Right ventricle myocardium superior (tissue), 1 donor: ENCODE results near the gene SGK1. TPM values are rescaled to one million over a fixed set of nuclear protein-coding genes. Genes with fewer than 3 reads are reported as not detected.

Experiments
- ATAC-seq: fragments of 200-7000 bp; cut with Tn5 transposase; one replicate; pipeline ENCODE4 v1.9.1; 2020; ENCODE audit warnings: mild to moderate bottlenecking; ENCODE audit not compliant: poor library complexity
- DNase-seq: peaks from one replicate; pipeline ENCODE4 v3.0.0-alpha.2; 2020
- intact Hi-C: fragments of 100-400 bp; cut with DNase I; formaldehyde crosslinking; loops from one replicate; pipeline ENCODE4 v1.11.2; 2022
- total RNA-seq: library from RNA; stranded (reverse); fragmentation: NEBNext Ultra II Directional; extraction: Animal tissue kit (Norgen Biotek cat#: 25700); gene quantifications from one replicate; pipeline ENCODE4 v1.2.1, GENCODE V29; 2021
- donor health status: DM: no; HTN: yes; CAD: no; lungs with severe emphysema.

The SGK1 gene
- total RNA-seq, 1 donor from 2014 or later, result 23.6 TPM

DNA sequence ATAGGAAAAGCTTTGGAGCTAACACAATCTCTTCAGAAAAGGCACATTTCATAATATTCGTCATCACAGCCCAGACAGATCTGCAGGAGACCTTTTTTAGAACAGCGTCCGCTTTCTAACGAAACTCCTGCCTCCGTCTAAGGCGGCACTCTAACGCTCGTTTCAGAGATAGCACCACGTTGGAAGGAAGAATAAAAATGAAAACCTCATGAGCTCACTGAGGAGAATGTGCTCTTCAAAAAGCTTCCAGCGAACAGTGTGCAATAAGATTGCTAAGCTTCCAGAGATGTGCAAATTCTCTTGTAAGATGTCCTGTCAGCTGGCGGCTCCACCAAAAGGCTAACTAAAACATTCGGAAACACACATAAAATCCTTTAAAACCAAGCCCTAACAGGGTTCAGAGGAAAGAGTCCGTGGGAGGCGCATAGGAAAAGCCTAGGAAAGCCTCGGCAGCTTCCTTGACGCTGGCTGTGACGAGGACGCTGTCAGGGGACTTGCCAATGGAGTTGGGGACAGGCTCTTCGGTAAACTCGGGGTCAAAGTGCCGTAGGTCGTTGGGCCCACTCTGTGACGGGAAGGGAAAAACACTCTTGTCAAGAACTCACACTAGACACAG is 147.9 kb downstream of the SGK1 start:
- ATAC-seq, result no peak
- no peak for DNase-seq
- intact Hi-C loops, result loop anchor here (5.0 to 10.0 kb wide), 5 partner anchors 345 to 712 kb away; no protein-coding TSS in a partner anchor

DNA sequence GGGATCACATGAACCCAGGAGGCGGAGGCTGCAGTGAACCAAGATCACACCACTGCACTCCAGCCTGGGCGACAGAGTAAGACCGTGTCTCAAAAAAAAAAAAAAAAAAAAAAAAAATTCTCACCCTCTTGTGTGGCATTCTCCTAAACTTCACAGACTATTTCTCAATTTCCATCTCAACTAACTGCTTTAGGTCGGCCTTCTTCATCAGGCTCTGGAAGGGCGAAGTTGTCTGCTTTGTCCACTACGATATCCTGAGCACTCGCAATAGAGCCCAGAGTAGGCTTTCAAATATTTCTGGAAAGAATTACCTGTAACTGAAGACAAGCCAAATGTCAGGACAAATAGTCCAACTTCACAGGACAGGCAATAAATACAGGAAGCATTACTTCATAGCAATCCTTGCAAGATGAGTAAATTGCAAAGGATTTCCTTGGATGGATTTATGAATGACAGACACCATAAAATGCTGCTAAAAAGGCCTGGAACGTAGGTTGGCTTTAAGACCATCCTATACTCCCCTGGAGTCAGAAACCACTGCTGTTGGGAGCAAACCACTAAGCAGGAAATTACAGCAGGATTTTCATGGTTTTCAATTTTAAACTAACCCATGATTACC is 149.2 kb downstream of the SGK1 start:
- intact Hi-C loops, result no loop called here
- ATAC-seq, result no peak
- DNase-seq, result no peak

DNA sequence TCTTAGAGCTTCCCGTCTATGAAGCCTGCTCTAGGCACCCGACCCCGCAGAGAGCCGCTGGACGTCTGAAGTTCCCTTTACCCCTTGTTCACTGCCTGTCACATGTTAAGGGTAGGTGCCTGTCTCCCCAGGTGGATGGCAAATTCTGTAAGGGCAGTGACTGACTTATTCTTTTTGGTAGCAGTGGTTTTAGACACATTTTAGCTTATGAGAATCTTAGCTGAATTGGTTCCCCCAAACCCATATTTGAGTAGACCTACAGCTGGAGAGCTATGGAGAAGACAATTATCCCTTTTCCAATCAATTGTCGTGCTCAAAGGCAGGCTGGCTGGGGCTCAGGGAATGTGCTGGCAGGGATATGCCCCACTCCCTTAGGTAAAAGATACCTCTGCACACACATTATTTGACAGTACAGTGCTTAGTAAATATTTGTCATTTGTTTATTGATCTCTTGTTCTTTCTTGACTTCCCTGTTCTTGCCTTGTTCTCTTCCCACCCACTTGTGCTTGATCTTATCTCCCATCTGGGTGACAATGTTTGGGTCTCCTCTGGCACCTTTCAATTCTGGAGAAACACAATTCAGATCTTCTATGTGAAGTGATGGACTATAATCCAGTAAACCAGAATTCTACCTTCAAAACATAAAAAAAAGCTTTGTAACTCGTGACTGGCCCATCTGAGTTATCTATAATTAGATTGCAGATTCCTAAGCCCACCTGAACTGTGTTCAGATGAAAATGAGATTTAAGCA is 151.2 kb downstream of the SGK1 start:
- ATAC-seq (no peak), DNase-seq (no peak)
- intact Hi-C loops, result no loop called here

DNA sequence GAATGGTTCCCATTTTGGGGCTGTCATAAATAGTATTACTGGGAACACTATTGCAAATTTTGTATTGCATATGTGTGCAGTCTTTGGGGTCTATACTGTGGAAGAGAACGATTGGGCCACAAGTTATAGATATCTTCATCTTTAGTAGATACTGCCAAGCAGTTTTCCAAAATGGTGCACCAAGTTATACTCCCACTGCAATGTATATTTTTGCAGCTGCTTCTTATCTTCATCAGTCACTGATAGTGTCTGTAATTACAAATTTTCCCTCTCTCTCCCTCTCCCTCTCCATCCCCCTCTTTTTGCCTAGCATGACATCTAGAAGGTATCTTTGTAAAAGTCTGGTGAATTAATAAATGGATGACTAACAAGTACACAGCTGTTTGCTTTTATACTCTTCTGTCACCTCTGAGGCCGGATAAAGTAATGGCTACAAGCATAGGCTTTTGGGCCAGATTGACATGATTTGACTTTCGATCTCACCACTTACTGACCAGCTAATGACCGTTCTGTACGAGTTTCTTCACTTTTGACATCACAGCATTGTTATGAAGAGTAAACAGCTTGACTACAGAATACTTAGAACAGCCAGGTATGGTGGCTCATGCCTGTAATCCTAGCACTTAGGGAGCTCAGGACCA is 152.2 kb downstream of the SGK1 start:
- intact Hi-C loops, result no loop called here
- DNase-seq (no peak), ATAC-seq (no peak)

- intact Hi-C loops, result no loop called here
- DNase-seq (no peak), ATAC-seq (no peak)
Observed at GRCh38 chr6:134164300-134164699, 153.6 kb downstream of the SGK1 start.

DNA sequence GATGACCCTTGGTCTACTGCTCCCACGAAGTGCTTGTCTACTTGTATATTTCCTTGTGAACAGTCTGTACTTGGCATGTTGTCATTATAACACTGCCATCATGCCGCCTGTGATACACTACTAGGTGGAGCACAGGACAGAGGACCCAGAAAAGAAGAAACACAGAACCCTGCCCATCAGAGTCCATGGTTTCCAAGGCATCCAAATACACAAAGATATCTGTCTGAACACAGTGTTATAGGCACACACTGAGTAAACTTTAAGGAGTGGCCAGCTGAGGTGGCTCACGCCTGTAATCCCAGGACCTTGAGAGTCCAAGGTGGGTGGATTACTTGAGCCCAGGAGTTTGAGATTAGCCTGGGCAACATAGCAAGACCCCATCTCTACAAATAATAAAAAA is 155.0 kb downstream of the SGK1 start:
- intact Hi-C loops, result no loop called here
- ATAC-seq (no peak), DNase-seq (no peak)

GRCh38 chr6:134161041-134161440 is 156.9 kb downstream of the SGK1 start:
- no peak for ATAC-seq
- DNase-seq, result no peak
- intact Hi-C loops, result no loop called here

DNA sequence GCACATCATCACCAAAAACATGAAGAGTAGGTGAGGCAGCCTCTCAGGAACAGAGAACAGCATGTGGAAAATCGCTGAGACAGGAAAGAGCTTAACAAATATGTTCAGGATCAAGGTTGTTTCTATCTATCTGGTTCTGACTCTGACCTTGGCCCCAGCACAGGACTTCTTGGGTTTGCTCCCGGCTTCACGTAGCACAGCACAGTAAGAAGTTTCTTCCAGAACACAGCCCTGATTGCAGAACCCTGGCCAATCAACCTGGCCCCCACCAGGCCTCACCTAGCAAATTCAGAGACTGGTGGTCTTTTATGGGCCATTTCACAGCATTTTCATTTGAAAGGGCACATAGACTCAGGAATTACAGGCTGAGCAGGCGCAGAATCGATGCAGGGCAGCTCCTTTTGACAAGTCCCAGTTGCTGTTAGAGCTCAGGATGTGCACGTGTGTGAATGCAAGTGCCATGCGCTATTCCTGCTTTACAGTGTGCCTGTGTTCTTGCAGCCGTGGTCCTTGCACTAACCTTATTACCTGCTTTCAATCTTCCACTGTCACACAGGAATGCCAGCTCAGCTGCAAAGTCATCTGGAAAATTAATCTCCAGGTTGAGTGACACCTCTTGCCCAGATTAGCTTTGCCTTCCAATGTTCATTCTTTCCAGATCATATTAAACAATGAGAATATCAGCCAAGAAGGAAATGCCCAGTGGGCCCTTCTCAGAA is 165.0 kb downstream of the SGK1 start:
- intact Hi-C loops, result no loop called here
- ATAC-seq (no peak), DNase-seq (no peak)

DNA sequence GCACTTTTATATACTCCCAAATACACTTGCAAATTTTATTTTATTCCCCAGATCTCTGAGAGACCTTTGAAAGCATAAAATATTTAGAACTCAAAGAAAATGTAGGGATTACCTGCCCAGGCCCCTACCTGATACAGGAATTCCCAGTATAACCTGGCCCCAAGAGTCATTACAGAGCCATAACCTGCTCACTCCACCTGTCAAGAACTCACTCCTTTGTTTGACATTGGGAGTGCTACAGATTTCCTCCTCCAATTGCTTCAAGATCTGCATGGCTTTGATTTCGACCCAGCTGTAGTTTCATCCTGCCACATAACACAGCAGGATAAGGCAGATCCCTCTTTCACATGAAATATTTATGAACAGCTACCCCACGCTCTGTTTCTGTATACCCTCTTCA is 169.3 kb downstream of the SGK1 start:
- intact Hi-C loops, result no loop called here
- ATAC-seq (no peak), DNase-seq (no peak)

GRCh38 chr6:134147034-134147533 is 170.8 kb downstream of the SGK1 start:
- no peak for DNase-seq
- ATAC-seq, result no peak
- intact Hi-C loops, result no loop called here

DNA sequence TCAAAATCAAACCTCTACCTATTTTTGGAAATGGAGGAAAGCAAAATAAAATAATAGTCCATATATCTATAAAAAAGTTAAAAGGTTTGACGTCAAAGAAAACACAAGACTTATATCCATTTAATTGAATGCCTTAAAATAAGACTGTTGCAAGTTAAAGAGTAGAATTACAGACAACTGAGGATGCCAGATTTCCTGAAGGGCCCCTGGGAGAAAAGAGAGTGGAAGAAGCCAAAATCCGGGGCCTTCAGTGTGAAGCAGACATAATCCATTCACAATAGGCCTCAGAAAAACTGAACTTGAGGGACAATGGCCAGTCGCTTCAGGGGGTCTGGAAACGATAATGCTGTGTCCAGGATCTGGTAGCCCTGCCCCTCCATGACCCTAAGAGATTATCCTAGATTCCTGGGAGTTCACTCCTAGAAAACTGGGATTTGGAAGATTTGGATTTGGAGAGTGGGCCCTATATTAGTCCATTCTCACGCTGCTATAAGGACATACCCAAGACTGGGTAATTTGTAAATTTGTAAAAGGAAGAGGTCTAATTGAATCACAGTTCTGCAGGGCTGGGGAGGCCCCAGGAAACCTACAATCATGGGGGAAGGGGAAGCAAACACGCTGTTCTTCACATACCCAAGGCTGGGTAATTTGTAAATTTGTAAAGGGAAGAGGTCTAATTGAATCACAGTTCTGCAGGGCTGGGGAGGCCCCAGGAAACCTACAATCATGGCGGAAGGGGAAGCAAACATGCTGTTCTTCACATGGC is 171.5 kb downstream of the SGK1 start:
- DNase-seq (no peak), ATAC-seq (no peak)
- intact Hi-C loops, result no loop called here

- DNase-seq, result no peak
- intact Hi-C loops, result no loop called here
- no peak for ATAC-seq
Observed at GRCh38 chr6:134145786-134146185, 172.1 kb downstream of the SGK1 start.

DNA sequence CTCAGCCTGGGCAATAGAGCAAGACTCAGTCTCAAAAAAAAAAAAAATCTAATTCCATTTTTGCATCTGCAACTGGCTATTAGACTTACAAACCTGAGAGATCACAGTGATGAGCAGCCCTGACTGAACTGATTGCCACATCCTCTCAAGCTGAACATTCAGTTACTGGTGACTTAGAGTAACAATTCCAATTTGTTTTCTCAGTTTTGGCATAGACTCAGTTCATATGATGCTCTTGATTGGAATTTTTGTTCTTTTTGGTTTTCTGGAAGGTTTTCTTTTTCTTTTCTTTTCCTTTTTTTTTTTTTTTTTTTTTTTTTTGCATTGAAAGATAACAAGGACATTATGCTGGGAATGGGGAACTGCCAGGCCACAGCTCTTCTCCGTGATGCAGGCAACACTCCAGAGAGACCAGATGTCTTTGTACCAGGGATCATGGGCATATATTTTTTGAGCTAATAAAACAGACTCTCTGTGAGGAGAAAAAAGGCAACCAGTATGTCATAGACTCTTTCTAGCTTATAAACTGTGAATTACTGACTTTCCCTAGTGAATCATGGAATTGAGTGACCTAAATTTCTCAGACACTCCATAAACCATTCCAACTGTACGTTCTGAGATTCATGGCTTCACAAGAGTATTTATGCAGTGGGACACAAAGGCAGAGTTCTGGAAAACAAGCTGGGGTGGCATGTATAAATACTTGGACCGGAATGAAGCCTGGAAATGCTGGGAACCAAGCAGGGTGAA is 179.5 kb downstream of the SGK1 start:
- DNase-seq, result no peak
- ATAC-seq, result no peak
- intact Hi-C loops, result no loop called here

DNA sequence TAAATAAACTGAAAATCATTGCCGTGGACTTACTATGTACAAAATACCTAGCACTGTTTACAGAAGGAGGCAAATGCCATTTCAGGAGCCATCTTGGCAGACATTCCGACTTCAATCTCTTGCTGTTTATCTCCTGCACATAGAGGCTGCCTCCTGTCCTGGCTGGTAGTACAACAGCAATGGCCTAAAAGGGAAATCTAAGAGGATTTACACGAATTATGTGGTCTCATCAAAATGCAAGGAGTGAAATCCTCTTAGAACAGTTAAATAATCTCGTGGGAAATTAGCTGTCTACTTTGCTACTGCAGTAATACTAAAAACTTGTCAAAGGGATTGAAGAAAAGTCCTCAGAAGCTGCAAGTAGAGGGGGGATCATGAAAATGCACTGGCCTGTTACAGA is 183.3 kb downstream of the SGK1 start:
- intact Hi-C loops, result no loop called here
- no peak for ATAC-seq
- no peak for DNase-seq

DNA sequence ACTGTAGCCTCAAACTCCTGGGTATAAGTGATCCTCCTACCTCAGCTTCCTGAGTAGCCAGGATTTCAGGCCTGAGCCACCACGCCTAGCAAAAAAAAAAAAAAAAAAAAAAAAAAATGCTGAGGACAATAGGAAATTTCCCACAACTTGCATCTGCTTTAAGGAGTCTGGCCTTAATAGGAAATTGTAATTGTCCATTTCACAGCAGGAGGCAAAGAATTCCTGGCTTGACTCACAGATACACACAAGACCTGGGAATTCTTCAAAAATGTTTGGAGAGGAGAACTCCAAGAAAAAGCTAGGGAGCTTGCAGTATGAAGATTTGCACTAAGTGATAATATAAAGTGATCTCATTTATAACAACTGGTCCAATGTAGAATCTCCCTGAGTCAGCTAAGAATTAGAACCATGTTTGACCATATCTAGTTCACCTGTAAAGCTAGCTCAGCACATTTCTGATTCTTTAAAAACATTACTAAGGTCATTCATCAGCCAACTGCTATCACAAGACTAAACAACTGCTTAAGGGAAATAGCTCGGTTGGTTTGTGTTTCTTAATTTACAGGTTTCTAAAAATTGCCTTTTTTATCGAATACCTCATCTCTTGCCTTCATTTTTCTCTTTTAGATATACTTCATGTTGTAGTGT is 185.3 kb downstream of the SGK1 start:
- ATAC-seq (no peak), DNase-seq (no peak)
- intact Hi-C loops, result no loop called here

DNA sequence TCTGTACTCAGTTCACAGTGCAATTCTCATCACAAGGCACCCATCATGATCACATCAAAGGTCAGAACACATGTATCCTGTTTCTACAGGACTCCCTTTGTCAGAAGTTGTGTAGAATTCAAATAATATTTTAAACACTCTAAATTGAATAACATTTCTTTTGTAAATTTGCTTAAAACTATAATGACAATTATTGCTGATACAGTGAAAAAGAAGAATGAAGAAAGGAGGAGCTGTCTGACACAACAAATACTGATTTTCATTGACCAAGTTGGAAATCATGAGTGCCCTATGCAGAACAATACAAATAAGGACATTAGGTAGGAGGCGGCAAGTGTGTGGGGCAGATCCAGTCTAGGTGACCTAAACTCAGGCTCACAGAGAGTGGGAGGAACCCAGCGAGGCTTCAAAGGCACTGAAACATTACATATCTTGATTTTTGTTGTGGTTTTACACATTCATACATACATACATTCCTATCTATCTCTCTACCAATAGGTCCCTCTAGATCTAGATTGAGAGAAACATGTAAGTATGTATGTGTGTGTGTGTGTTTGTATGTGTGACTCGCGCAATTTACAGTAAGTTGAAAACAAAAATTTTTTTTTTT is 186.3 kb downstream of the SGK1 start:
- intact Hi-C loops, result no loop called here
- DNase-seq (no peak), ATAC-seq (no peak)

DNA sequence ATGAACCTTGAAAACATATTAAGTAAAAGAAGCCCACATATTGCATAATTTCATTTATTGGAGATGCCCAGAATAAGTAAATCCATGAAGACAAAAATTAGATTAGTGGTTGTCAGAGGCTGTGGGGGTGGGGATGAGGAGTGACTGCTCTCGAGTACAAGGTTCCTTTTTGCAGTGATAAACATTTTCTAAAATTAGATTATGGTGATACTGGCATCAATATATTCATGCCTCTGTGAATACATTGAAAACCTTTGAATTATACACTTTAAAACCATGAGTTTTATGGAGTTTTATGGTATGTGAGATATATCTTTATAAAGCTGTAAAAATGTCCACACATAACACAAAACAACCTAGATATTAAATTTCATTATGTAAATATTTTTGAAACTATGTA is 189.8 kb downstream of the SGK1 start:
- no peak for DNase-seq
- intact Hi-C loops, result no loop called here
- no peak for ATAC-seq
